Psoas muscle (tissue), 8 donors: Measurements from ENCODE around the gene CNNM4. TPM values are rescaled to one million over a fixed set of nuclear protein-coding genes. Genes with fewer than 3 reads are reported as not detected.
A peak's percentile ranks its signal among the peaks of the same experiment; 100 is the strongest.

ENCODE experiments used
- ATAC-seq, 4 donors: fragments of 200-7000 bp; cut with Tn5 transposase; one replicate each; pipeline ENCODE4 v1.9.1; 2020; ENCODE audit warnings: moderate library complexity in 3 of 4, mild to moderate bottlenecking in 2 of 4
- DNase-seq, 2 donors: peaks; one replicate each; pipeline ENCODE4 v3.0.0-alpha.2; 2020
- H3K27ac ChIP-seq: fragments of 200-600 bp; one replicate; pipeline ENCODE4 v1.8.0; 2022
- H3K27me3 ChIP-seq, 3 donors: fragments of 200-600 bp in 1 of 3; one replicate each; pipeline versions ENCODE4 v1.6.1 to v1.8.0; 2013 to 2022; ENCODE audit warnings: low read length in 2 of 3, mild to moderate bottlenecking in 2 of 3, moderate library complexity in 1 of 3; ENCODE audit not compliant: insufficient read depth in 3 of 3
- H3K36me3 ChIP-seq, 2 donors: fragments of 200-600 bp in 1 of 2; one replicate each; pipeline versions ENCODE4 v1.6.1 to v1.8.0; 2013 to 2022; ENCODE audit warnings: low read depth in 1 of 2, mild to moderate bottlenecking in 1 of 2, moderate library complexity in 1 of 2; ENCODE audit not compliant: insufficient read depth in 1 of 2
- H3K4me1 ChIP-seq: fragments of 200-600 bp; one replicate; pipeline ENCODE4 v1.8.0; 2022
- H3K4me3 ChIP-seq: fragments of 200-600 bp; one replicate; pipeline ENCODE4 v1.8.0; 2022; ENCODE audit warnings: mild to moderate bottlenecking
- H3K9me3 ChIP-seq: fragments of 200-600 bp; one replicate; pipeline ENCODE4 v1.8.0; 2022
- WGBS, 3 donors: extraction: QIAGEN DNeasy Blood & Tissue Kit; methylation state at CpG; one replicate each; pipeline versions ENCODE4 v1.1.6 to v1.1.7; 2013; 5-methylcytosine and 5-hydroxymethylcytosine counted together
- intact Hi-C, 2 donors: fragments of 100-400 bp; cut with DNase I; formaldehyde crosslinking; loops; one replicate each; pipeline versions ENCODE4 v1.11.0 to v1.14.2; 2022
- polyA plus RNA-seq, 3 donors: library from polyadenylated mRNA; stranded (reverse); fragments of 200-250 nt; gene quantifications; one replicate each; pipeline ENCODE4 v1.2.3, GENCODE V29; 2013
- total RNA-seq, 4 donors: library from RNA; stranded (reverse); fragmentation: NEBNext Ultra II Directional in 2 of 4; extraction: Animal tissue kit (Norgen Biotek cat#: 25700) in 2 of 4; gene quantifications; one replicate each; pipeline versions ENCODE4 v1.2.1 to v1.2.4, GENCODE V29; 2021 to 2023
- TF ChIP-seq, protein P1 (sequence below): fragments of 200-600 bp; IDR thresholded peaks from one replicate; pipeline ENCODE4 v1.8.0; 2022; ENCODE audit warnings: antibody characterized with exemption
- donor health status: healthy with polysubstance abuse.
- donor health status: DM: no; HTN: no; CAD: no; lungs with moderate emphysema.
- donor health status: Bipolar disorder and iron deficiency.
- donor health status: healthy.
- donor health status: DM: yes; HTN: yes; CAD: no.
- donor health status: DM: no; HTN: no; CAD: no.
- donor health status: DM: no; HTN: no; CAD: no.
- donor health status: DM: yes; HTN: yes; CAD: no.

The CNNM4 gene
- total and polyA plus RNA-seq, 7 donors = 2.7 to 28.8 (median 12.2) TPM

DNA sequence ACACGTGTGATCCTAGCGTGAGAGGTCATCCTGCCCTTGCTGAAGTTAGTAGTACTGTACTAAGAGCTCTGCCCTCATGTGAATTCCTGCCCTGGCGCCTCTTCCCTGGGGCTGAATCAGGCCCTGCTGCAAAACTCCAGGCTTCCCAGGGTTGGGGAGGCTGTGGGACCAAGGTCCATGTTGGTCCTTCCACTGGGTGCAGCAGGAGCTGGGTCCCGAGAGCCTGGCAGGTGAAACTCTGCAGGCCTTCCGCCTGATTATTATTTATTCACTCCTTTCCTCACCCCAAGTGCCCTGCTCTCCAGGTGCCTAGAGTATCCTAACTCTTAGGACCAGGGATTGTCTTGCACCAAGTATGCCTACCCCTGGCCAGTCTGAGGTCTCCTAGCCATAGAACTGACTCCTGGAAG, 50.1 kb downstream of the CNNM4 start:
- H3K27me3 ChIP-seq = no peaks in the 10 kb centered on the region
- no peaks in the 10 kb centered on the region for H3K9me3 ChIP-seq
- H3K4me3 ChIP-seq = no peak overlapping the region
- WGBS, 3 donors = 75 to 88% (median 86%) methylated on average over 5 of the region's 5 CpGs
- H3K36me3 ChIP-seq = peaks cover 0 to 40% of the 10 kb centered on the region in 2 donors
- TF ChIP-seq, protein P1, sequence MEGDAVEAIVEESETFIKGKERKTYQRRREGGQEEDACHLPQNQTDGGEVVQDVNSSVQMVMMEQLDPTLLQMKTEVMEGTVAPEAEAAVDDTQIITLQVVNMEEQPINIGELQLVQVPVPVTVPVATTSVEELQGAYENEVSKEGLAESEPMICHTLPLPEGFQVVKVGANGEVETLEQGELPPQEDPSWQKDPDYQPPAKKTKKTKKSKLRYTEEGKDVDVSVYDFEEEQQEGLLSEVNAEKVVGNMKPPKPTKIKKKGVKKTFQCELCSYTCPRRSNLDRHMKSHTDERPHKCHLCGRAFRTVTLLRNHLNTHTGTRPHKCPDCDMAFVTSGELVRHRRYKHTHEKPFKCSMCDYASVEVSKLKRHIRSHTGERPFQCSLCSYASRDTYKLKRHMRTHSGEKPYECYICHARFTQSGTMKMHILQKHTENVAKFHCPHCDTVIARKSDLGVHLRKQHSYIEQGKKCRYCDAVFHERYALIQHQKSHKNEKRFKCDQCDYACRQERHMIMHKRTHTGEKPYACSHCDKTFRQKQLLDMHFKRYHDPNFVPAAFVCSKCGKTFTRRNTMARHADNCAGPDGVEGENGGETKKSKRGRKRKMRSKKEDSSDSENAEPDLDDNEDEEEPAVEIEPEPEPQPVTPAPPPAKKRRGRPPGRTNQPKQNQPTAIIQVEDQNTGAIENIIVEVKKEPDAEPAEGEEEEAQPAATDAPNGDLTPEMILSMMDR = no peak
- H3K4me1 ChIP-seq = peaks cover 30% of the 10 kb centered on the region
- peak overlapping the region; percentile 71 for H3K27ac ChIP-seq
- ATAC-seq (no peak), DNase-seq (no peak)
- intact Hi-C loops = no loop called here

DNA sequence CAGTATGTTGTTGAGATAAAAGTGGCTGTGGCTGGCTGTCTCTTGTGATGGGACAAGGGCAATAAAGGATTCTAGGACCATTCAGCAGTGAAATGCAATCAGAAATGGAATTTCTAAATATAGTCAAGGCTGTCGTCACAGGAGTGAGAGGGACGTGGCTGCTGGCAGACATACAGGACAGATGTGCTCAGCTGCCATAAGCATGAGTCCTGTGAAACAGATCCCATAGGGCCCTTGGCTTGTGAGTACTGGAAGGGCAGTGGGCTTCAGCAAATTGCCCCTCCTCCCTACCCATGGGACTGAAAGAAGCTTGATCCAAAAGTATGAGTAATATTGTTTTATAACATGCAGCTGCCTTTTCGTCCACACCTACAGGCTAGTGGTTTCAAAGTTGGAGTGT, 51.2 kb downstream of the CNNM4 start:
- no peak overlapping the region for H3K4me3 ChIP-seq
- peaks cover 30% of the 10 kb centered on the region for H3K4me1 ChIP-seq
- ATAC-seq (peak; percentile 17 to 51 (median 38)), DNase-seq (peak; percentile 64 to 84)
- H3K36me3 ChIP-seq = peaks cover 0 to 35% of the 10 kb centered on the region in 2 donors
- H3K9me3 ChIP-seq = no peaks in the 10 kb centered on the region
- intact Hi-C loops = no loop called here
- peak overlapping the region; percentile 71 for H3K27ac ChIP-seq
- H3K27me3 ChIP-seq = no peaks in the 10 kb centered on the region
- TF ChIP-seq, protein P1 = no peak
- WGBS, 3 donors = 15 to 22% (median 16%) methylated on average over 3 of the region's 3 CpGs

DNA sequence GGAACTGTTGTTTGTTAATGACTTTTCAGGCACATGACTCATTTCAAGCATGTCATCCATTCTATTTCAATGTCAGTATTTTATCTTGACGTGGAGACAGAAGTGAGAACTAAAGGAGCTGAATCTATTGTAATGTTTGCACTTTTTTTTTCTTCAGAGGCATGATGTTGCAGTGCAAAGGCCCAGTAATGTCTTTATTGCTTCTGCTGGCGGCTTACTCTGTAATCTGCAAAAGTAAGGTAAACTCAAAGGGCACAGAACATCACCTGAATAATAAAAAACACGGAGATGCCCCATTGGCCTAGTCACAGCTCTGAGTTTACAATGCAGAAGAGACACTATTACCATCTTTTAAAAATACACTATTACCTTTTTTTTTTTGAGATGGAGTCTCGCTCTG, 53.0 kb downstream of the CNNM4 start:
- peaks cover 0 to 30% of the 10 kb centered on the region in 2 donors for H3K36me3 ChIP-seq
- no peaks in the 10 kb centered on the region for H3K27me3 ChIP-seq
- ATAC-seq = no peak
- H3K4me1 ChIP-seq = peaks cover 44% of the 10 kb centered on the region
- H3K27ac ChIP-seq = no peak overlapping the region
- H3K9me3 ChIP-seq = no peaks in the 10 kb centered on the region
- H3K4me3 ChIP-seq = no peak overlapping the region
- intact Hi-C loops = no loop called here
- TF ChIP-seq, protein P1 = no peak
- 84 to 95% (median 92%) methylated on average over 4 of the region's 4 CpGs for WGBS, 3 donors
- no peak for DNase-seq

DNA sequence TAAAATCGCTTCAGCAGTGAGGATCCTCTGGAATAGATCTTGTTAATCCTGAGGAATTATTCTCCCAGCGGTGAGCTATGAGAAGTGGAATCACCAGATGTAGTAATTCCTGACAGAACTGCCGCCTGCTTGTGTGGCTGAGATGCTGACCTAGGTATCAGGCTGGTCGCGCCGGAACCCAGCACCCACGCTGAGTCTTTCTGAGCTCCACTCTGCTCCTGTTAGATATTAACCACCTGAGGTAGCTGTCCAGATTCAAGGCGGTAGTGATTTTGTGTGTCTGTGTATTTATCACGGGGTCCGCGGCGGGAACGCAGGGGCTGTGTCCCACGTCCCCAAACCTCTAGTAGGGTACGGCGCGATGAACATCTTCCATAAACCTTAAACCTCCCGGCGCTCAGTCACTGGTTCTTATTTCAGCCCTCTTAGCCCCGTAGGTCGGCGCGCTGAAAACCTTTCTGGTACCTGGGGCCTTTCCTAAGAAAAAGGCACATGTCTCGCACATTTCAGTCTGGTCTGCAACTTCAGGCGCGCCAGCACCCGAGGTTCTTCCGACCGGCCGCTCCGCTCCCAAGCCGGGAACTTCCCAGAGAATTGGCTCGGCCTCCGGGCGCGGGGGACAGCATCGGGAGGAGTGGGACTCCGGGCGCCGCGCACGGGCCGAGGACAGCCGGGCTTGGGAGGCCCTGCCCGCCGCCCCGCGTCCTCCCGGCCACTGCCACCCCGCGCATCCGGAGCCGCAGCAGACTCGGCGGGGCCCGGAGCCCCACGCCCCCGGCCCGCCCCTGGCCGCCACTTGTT, 54.8 kb downstream of the CNNM4 start:
- ATAC-seq (peak in 1 of 4 donors; percentile 2), DNase-seq (no peak)
- H3K27me3 ChIP-seq = no peaks in the 10 kb centered on the region
- H3K27ac ChIP-seq = peak overlapping the region; percentile 97
- WGBS, 3 donors = 1 to 2% (median 1%) methylated on average over 48 to 60 of the region's 60 CpGs
- intact Hi-C loops = no loop called here
- no peaks in the 10 kb centered on the region for H3K9me3 ChIP-seq
- H3K4me1 ChIP-seq = peaks cover 61% of the 10 kb centered on the region
- peaks cover 0 to 23% of the 10 kb centered on the region in 2 donors for H3K36me3 ChIP-seq
- TF ChIP-seq, protein P1 = no peak
- H3K4me3 ChIP-seq = peak overlapping the region; percentile 93
